ENCODE results near the gene KIFBP. TPM values are rescaled to one million over a fixed set of nuclear protein-coding genes. Genes with fewer than 3 reads are reported as not detected.
"Not testable (repeated sequence)": the region's sequence is repeated elsewhere in the genome, so short reads cannot be mapped to it uniquely, and the experiment has no call there.

KIFBP gene
- total and polyA plus RNA-seq, 2 donors from 2014 or later, result 25.6 to 26.7 TPM

DNA sequence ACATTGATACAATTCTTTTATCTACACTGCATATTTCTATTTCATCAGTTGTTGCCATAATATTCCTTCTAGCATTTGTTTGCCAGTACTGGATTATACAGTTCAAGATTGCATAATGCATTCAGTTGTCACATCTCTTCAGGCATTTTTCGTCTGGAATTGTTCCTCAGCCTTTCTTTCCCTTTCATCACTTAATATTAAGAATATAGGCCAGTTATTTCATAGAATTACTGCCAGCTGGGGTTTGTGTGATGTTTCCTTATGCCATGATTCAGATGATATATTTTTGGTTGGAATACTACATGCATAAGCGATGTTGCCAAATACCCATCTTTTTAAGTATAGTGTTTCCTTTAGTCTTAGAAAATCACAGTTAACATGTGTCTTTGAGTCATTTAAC, 20.8 kb downstream of the KIFBP start:
- Histone ChIP-seq H3K9ac (ENCODE audit: low read length in 3 of 3) (no peak overlapping the region), H3K36me3 (ENCODE audit: control insufficient read depth in 2 of 3, insufficient read depth in 3 of 3, low read length in 3 of 3) (peaks cover 7 to 12% (median 10%) of the 10 kb centered on the region in 3 donors), H3K27ac (ENCODE audit: low read depth in 2 of 2, low read length in 2 of 2) (no peak overlapping the region), H3K9me3 (ENCODE audit: control insufficient read depth in 2 of 3, insufficient read depth in 1 of 3, low read length in 3 of 3) (no peaks in the 10 kb centered on the region), H3K4me3 (ENCODE audit: low read length in 3 of 3) (no peak overlapping the region), H3K27me3 (ENCODE audit: control insufficient read depth, insufficient read depth, low read length) (no peaks in the 10 kb centered on the region), H3K4me1 (ENCODE audit: control insufficient read depth in 2 of 3, insufficient read depth in 2 of 3, low read depth in 1 of 3, low read length in 3 of 3) (no peaks in the 10 kb centered on the region)
- TF ChIP-seq CTCF (IDR thresholded peaks at IDR 0.05; ENCODE audit: borderline replicate concordance, extremely low read depth, insufficient read depth), result no peak
- DNase-seq, result no peak
- no peak for FAIRE-seq
- intact Hi-C loops (cut with DNase I), result loop anchor here (10.0 kb wide), 1 partner anchor 85 kb away; no protein-coding TSS in a partner anchor

DNA sequence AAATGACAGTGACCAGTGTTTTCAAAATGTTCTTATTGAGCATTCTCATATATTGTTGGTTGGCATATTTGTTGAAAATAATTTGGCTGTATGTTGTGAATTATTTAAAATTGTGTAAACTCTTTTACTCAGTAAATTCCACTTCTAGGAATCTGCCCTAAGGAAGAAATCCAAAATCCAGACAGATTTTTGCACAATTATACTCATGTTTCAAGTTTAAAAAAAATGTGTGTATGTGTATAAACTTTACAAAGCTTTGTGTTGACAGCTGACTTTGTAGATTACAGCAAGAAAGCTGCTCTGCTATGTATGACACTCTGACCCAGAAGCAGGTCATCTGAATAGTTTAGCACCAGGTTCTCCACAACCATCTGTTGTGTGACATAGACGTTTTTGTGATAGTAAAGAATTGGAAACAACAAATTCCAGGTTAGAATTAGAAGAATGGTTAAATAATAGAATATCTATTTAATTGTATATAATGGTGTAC, 21.6 kb downstream of the KIFBP start:
- no peak for FAIRE-seq
- H3K36me3 ChIP-seq (ENCODE audit: control insufficient read depth in 2 of 3, insufficient read depth in 3 of 3, low read length in 3 of 3), result peaks cover 7 to 12% (median 10%) of the 10 kb centered on the region in 3 donors

DNA sequence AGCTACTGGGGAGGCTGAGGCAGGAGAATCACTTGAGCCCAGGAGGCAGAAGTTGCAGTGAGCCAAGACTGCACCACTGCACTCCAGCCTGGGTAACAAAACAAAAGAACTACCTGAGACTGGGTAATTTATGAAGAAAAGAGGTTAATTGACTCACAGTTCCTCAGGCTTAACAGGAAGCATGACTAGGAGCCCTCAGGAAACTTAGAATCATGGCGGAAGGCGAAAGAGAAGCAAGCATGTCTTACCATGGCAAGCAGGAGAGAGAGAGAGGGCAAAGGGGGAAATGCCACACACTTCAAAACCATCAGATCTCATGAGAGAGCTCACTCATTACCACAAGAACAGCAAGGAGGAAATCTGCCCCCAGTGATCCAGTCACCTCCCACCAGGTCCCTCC, 24.2 kb downstream of the KIFBP start:
- intact Hi-C loops (cut with DNase I); H3K4me3 ChIP-seq (ENCODE audit: low read length in 3 of 3); H3K4me1 ChIP-seq (ENCODE audit: control insufficient read depth in 2 of 3, insufficient read depth in 2 of 3, low read depth in 1 of 3, low read length in 3 of 3); H3K9ac ChIP-seq (ENCODE audit: low read length in 3 of 3); FAIRE-seq; DNase-seq; H3K27ac ChIP-seq (ENCODE audit: low read depth in 2 of 2, low read length in 2 of 2); H3K27me3 ChIP-seq (ENCODE audit: control insufficient read depth, insufficient read depth, low read length); H3K9me3 ChIP-seq (ENCODE audit: control insufficient read depth in 2 of 3, insufficient read depth in 1 of 3, low read length in 3 of 3): not testable (repeated sequence)
- peaks cover 10 to 22% (median 18%) of the 10 kb centered on the region in 3 donors for H3K36me3 ChIP-seq (ENCODE audit: control insufficient read depth in 2 of 3, insufficient read depth in 3 of 3, low read length in 3 of 3)

More for the DNA sequence above, 21.6 kb downstream of the KIFBP start:
- H3K9ac ChIP-seq (ENCODE audit: low read length in 3 of 3), result no peak overlapping the region
- H3K9me3 ChIP-seq (ENCODE audit: control insufficient read depth in 2 of 3, insufficient read depth in 1 of 3, low read length in 3 of 3), result no peaks in the 10 kb centered on the region
- intact Hi-C loops (cut with DNase I), result no loop called here
- no peak overlapping the region for H3K27ac ChIP-seq (ENCODE audit: low read depth in 2 of 2, low read length in 2 of 2)
- H3K27me3 ChIP-seq (ENCODE audit: control insufficient read depth, insufficient read depth, low read length), result no peaks in the 10 kb centered on the region
- no peak overlapping the region for H3K4me3 ChIP-seq (ENCODE audit: low read length in 3 of 3)
- DNase-seq, result no peak
- H3K4me1 ChIP-seq (ENCODE audit: control insufficient read depth in 2 of 3, insufficient read depth in 2 of 3, low read depth in 1 of 3, low read length in 3 of 3), result no peaks in the 10 kb centered on the region
- no peak for TF ChIP-seq CTCF (IDR thresholded peaks at IDR 0.05; ENCODE audit: borderline replicate concordance, extremely low read depth, insufficient read depth)

DNA sequence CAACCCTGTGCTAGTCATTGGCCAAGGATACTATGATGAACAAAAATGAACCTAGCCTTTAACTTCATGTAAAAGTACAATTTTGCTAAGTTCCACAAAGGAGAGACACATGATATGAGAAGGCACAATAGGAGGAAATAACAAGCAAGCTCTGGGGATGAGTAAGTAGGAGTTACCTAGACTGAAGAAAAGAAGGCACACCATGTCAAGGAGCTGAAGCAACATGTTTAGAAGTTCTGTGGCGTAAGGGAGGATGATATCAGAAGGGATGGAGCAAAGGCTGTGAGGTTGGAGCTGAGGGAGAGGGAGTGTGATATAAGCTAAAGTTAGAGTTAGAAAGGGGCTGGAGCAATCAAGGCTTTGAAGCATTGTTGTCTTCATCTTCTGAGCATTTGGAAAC, 25.6 kb downstream of the KIFBP start:
- peaks cover 10 to 22% (median 20%) of the 10 kb centered on the region in 3 donors for H3K36me3 ChIP-seq (ENCODE audit: control insufficient read depth in 2 of 3, insufficient read depth in 3 of 3, low read length in 3 of 3)
- DNase-seq (no peak), FAIRE-seq (no peak)
- H3K4me1 ChIP-seq (ENCODE audit: control insufficient read depth in 2 of 3, insufficient read depth in 2 of 3, low read depth in 1 of 3, low read length in 3 of 3), result no peaks in the 10 kb centered on the region
- intact Hi-C loops (cut with DNase I), result no loop called here
- no peak overlapping the region for H3K4me3 ChIP-seq (ENCODE audit: low read length in 3 of 3)
- H3K9me3 ChIP-seq (ENCODE audit: control insufficient read depth in 2 of 3, insufficient read depth in 1 of 3, low read length in 3 of 3), result no peaks in the 10 kb centered on the region
- no peak overlapping the region for H3K27ac ChIP-seq (ENCODE audit: low read depth in 2 of 2, low read length in 2 of 2)
- H3K27me3 ChIP-seq (ENCODE audit: control insufficient read depth, insufficient read depth, low read length), result no peaks in the 10 kb centered on the region
- H3K9ac ChIP-seq (ENCODE audit: low read length in 3 of 3), result no peak overlapping the region
- TF ChIP-seq CTCF (IDR thresholded peaks at IDR 0.05; ENCODE audit: borderline replicate concordance, extremely low read depth, insufficient read depth), result no peak
